HepG2 (cell line): ENCODE data around the gene STAT5A. TPM values are rescaled to one million over a fixed set of nuclear protein-coding genes. Genes with fewer than 3 reads are reported as not detected.

Source experiments
- CEBPG ChIP-seq: IDR thresholded peaks from 2 replicates; pipeline ENCODE4 v1.6.1; 2016
- CHD4 ChIP-seq: fragments of 200-600 bp; sonication (generic); IDR thresholded peaks from 2 replicates; pipeline ENCODE4 v1.7.0; 2017; ENCODE audit warnings: mild to moderate bottlenecking, low read length, borderline replicate concordance
- HNRNPL ChIP-seq: fragments of 200-400 bp; formaldehyde crosslinking; IDR thresholded peaks from 2 replicates; pipeline ENCODE4 v1.6.1; 2017; ENCODE audit warnings: mild to moderate bottlenecking, low read depth, low read length
- ISX ChIP-seq: sonication (generic); formaldehyde crosslinking; conservative IDR thresholded peaks from 2 replicates; pipeline ENCODE4 v1.5.0; 2020; ENCODE audit warnings: missing genetic modification reagents
- KDM2A ChIP-seq: sonication (generic); formaldehyde crosslinking; IDR thresholded peaks from 2 replicates; pipeline ENCODE4 v1.4.0; 2020; ENCODE audit warnings: low read depth, missing genetic modification reagents, borderline replicate concordance
- PHB2 ChIP-seq: fragments of 450-650 bp; IDR thresholded peaks from 2 replicates; pipeline ENCODE4 v1.6.1; 2018; ENCODE audit not compliant: partially characterized antibody
- RBM22 ChIP-seq: fragments of 200-400 bp; formaldehyde crosslinking; optimal IDR thresholded peaks from 2 replicates; pipeline ENCODE3; 2017; ENCODE audit warnings: mild to moderate bottlenecking, low read length, moderate library complexity
- SRF ChIP-seq: IDR thresholded peaks from 2 replicates; pipeline ENCODE4 v1.6.1; 2011; ENCODE audit warnings: mild to moderate bottlenecking, low read depth, low read length, moderate library complexity
- TOPORS ChIP-seq: sonication (generic); formaldehyde crosslinking; IDR thresholded peaks from 2 replicates; pipeline ENCODE4 v1.8.0; 2023; ENCODE audit warnings: mild to moderate bottlenecking, missing genetic modification reagents
- WIZ ChIP-seq: sonication (generic); formaldehyde crosslinking; IDR thresholded peaks from 2 replicates; pipeline ENCODE4 v1.5.1; 2020; ENCODE audit warnings: mild to moderate bottlenecking, missing genetic modification reagents
- YEATS2 ChIP-seq: sonication (generic); formaldehyde crosslinking; IDR thresholded peaks from 2 replicates; pipeline ENCODE4 v1.4.0; 2020; ENCODE audit warnings: missing genetic modification reagents, borderline replicate concordance
- ZNF331 ChIP-seq: sonication (generic); formaldehyde crosslinking; IDR thresholded peaks from 2 replicates; pipeline ENCODE4 v1.4.0; 2020; ENCODE audit warnings: missing genetic modification reagents
- ZNF44 ChIP-seq: sonication (generic); formaldehyde crosslinking; IDR thresholded peaks from 2 replicates; pipeline ENCODE4 v1.5.1; 2020; ENCODE audit warnings: mild to moderate bottlenecking, missing genetic modification reagents
- ZNF484 ChIP-seq: sonication (generic); formaldehyde crosslinking; IDR thresholded peaks from 2 replicates; pipeline ENCODE4 v1.5.1; 2020; ENCODE audit warnings: mild to moderate bottlenecking, low read depth, missing genetic modification reagents, borderline replicate concordance
- ZNF598 ChIP-seq: sonication (generic); formaldehyde crosslinking; IDR thresholded peaks from 2 replicates; pipeline ENCODE4 v1.5.1; 2020; ENCODE audit warnings: mild to moderate bottlenecking, missing genetic modification reagents, borderline replicate concordance
- polyA plus RNA-seq, 8 experiments: library from polyadenylated mRNA; depleted of rRNA in 3 of 8; stranded (reverse) in 7 of 8; unstranded in 1 of 8; fragments of >200 nt; fragmentation: Illumina TruSeq in 4 of 8; extraction: Trizol in 4 of 8; gene quantifications; 2 replicates each; pipeline versions ENCODE4 v1.2.1 to v1.2.3, GENCODE V29; 2011 to 2016; ENCODE audit warnings: low read depth in 4 of 8, missing spikeins in 1 of 8, mixed read lengths in 1 of 8; ENCODE audit not compliant: insufficient read depth in 1 of 8
- total RNA-seq, 5 experiments: library from RNA; depleted of rRNA; stranded (reverse); fragments of >200 nt; fragmentation: Illumina TruSeq; extraction: Trizol; gene quantifications; 2 replicates each; pipeline ENCODE4 v1.2.3, GENCODE V29; 2016; ENCODE audit warnings: low read depth in 1 of 5
- TF ChIP-seq, protein P1 (sequence below): sonication (generic); formaldehyde crosslinking; IDR thresholded peaks from 2 replicates; pipeline ENCODE4 v1.4.0; 2020; ENCODE audit warnings: missing genetic modification reagents, borderline replicate concordance
- TF ChIP-seq, protein P2 (sequence below): sonication (generic); formaldehyde crosslinking; IDR thresholded peaks from 2 replicates; pipeline ENCODE4 v1.4.0; 2020; ENCODE audit warnings: missing genetic modification reagents; ENCODE audit errors: not compliant biosample characterization
- TF ChIP-seq, protein P3 (sequence below): sonication (generic); formaldehyde crosslinking; IDR thresholded peaks from 2 replicates; pipeline ENCODE4 v1.5.0; 2020; ENCODE audit warnings: missing genetic modification reagents, mild to moderate bottlenecking, borderline replicate concordance
- TF ChIP-seq, protein P4 (sequence below): IDR thresholded peaks from 2 replicates; pipeline ENCODE4 v1.6.1; 2016; ENCODE audit warnings: missing compliant biosample characterization, missing genetic modification reagents, borderline replicate concordance
- TF ChIP-seq, protein P5 (sequence below): sonication (generic); formaldehyde crosslinking; IDR thresholded peaks from 2 replicates; pipeline ENCODE4 v1.4.0; 2020; ENCODE audit warnings: missing genetic modification reagents

STAT5A gene
- total and polyA plus RNA-seq, 2 of the 13 experiments (the other 11 are each of a cell fraction or from before 2014, with no cell fraction given), result 1.4 to 4.1 TPM

DNA sequence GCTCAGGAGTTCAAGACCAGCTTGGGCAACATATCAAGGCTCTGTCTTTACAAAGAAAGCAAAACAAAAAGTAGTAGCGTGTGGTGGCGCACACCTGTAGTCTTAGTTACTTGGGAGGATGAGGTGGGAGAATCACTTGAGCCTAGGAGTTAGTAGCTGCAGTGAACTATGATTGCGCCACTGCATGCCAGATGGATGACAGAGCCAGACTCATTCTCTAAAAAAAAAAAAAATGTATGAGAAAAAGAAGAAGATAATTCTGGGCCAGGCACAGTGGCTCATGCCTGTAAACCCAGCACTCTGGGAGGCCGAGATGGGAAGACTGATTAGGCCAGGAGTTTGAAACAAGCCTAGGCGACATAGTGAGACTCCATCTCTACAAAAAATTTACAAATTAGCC lies 40.6 kb upstream of the STAT5A start (continued):
- TF ChIP-seq, protein P1, sequence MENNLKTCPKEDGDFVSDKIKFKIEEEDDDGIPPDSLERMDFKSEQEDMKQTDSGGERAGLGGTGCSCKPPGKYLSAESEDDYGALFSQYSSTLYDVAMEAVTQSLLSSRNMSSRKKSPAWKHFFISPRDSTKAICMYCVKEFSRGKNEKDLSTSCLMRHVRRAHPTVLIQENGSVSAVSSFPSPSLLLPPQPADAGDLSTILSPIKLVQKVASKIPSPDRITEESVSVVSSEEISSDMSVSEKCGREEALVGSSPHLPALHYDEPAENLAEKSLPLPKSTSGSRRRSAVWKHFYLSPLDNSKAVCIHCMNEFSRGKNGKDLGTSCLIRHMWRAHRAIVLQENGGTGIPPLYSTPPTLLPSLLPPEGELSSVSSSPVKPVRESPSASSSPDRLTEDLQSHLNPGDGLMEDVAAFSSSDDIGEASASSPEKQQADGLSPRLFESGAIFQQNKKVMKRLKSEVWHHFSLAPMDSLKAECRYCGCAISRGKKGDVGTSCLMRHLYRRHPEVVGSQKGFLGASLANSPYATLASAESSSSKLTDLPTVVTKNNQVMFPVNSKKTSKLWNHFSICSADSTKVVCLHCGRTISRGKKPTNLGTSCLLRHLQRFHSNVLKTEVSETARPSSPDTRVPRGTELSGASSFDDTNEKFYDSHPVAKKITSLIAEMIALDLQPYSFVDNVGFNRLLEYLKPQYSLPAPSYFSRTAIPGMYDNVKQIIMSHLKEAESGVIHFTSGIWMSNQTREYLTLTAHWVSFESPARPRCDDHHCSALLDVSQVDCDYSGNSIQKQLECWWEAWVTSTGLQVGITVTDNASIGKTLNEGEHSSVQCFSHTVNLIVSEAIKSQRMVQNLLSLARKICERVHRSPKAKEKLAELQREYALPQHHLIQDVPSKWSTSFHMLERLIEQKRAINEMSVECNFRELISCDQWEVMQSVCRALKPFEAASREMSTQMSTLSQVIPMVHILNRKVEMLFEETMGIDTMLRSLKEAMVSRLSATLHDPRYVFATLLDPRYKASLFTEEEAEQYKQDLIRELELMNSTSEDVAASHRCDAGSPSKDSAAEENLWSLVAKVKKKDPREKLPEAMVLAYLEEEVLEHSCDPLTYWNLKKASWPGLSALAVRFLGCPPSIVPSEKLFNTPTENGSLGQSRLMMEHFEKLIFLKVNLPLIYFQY (CRISPR knock-in tag), result no peak
- TF ChIP-seq CHD4 (0 out of 2 replicates have a peak, but pooled peaks have one; percentile 49), ZNF331 (no peak), RBM22 (no peak), ZNF484 (CRISPR knock-in tag) (no peak), CEBPG (CRISPR knock-in tag) (peak; percentile 78), ZNF44 (CRISPR knock-in tag) (no peak), YEATS2 (CRISPR knock-in tag) (no peak), TOPORS (CRISPR knock-in tag) (no peak), PHB2 (no peak), KDM2A (CRISPR knock-in tag) (no peak), HNRNPL (no peak), ISX (no peak), SRF (no peak), WIZ (CRISPR knock-in tag) (no peak), ZNF598 (CRISPR knock-in tag) (no peak)
- TF ChIP-seq, protein P2, sequence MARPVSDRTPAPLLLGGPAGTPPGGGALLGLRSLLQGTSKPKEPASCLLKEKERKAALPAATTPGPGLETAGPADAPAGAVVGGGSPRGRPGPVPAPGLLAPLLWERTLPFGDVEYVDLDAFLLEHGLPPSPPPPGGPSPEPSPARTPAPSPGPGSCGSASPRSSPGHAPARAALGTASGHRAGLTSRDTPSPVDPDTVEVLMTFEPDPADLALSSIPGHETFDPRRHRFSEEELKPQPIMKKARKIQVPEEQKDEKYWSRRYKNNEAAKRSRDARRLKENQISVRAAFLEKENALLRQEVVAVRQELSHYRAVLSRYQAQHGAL (CRISPR knock-in tag), result no peak
- TF ChIP-seq, protein P3, sequence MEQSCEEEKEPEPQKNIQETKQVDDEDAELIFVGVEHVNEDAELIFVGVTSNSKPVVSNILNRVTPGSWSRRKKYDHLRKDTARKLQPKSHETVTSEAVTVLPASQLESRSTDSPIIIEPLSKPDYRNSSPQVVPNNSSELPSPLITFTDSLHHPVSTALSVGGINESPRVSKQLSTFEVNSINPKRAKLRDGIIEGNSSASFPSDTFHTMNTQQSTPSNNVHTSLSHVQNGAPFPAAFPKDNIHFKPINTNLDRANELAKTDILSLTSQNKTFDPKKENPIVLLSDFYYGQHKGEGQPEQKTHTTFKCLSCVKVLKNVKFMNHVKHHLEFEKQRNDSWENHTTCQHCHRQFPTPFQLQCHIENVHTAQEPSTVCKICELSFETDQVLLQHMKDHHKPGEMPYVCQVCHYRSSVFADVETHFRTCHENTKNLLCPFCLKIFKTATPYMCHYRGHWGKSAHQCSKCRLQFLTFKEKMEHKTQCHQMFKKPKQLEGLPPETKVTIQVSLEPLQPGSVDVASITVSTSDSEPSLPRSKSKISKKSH (CRISPR knock-in tag), result no peak
- TF ChIP-seq, protein P4, sequence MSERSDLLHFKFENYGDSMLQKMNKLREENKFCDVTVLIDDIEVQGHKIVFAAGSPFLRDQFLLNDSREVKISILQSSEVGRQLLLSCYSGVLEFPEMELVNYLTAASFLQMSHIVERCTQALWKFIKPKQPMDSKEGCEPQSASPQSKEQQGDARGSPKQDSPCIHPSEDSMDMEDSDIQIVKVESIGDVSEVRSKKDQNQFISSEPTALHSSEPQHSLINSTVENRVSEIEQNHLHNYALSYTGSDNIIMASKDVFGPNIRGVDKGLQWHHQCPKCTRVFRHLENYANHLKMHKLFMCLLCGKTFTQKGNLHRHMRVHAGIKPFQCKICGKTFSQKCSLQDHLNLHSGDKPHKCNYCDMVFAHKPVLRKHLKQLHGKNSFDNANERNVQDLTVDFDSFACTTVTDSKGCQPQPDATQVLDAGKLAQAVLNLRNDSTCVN (CRISPR knock-in tag), result peak; percentile 48; the same call in 1 of the 2 replicates
- TF ChIP-seq, protein P5, sequence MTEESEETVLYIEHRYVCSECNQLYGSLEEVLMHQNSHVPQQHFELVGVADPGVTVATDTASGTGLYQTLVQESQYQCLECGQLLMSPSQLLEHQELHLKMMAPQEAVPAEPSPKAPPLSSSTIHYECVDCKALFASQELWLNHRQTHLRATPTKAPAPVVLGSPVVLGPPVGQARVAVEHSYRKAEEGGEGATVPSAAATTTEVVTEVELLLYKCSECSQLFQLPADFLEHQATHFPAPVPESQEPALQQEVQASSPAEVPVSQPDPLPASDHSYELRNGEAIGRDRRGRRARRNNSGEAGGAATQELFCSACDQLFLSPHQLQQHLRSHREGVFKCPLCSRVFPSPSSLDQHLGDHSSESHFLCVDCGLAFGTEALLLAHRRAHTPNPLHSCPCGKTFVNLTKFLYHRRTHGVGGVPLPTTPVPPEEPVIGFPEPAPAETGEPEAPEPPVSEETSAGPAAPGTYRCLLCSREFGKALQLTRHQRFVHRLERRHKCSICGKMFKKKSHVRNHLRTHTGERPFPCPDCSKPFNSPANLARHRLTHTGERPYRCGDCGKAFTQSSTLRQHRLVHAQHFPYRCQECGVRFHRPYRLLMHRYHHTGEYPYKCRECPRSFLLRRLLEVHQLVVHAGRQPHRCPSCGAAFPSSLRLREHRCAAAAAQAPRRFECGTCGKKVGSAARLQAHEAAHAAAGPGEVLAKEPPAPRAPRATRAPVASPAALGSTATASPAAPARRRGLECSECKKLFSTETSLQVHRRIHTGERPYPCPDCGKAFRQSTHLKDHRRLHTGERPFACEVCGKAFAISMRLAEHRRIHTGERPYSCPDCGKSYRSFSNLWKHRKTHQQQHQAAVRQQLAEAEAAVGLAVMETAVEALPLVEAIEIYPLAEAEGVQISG, result no peak
